Smooth muscle cell of the coronary artery (primary cell): ENCODE measurements around the gene FGD1. TPM values are rescaled to one million over a fixed set of nuclear protein-coding genes. Genes with fewer than 3 reads are reported as not detected.

Experiments
- total RNA-seq: library from RNA; depleted of rRNA; stranded (reverse); fragments of >200 nt; gene quantifications from 2 replicates; pipeline ENCODE4 v1.2.3, GENCODE V29; 2014; ENCODE audit warnings: low replicate concordance

Gene FGD1
- total RNA-seq: 2.2 and 3.2 TPM in 2 replicates

GRCh38 chrX:54495814-54496516 is at the start of gene FGD1:
Gene FGD1, minus strand, starts transcription at chrX:54496234. Its CDS starts 802 bp downstream, at chrX:54495432.

GRCh38 chrX:54529552-54530356 is 33.7 kb upstream of the FGD1 start, which contains the start of gene GNL3L:
Gene GNL3L, plus strand, starts transcription at chrX:54530219. Its CDS starts 2,348 bp downstream, at chrX:54532567.

DNA sequence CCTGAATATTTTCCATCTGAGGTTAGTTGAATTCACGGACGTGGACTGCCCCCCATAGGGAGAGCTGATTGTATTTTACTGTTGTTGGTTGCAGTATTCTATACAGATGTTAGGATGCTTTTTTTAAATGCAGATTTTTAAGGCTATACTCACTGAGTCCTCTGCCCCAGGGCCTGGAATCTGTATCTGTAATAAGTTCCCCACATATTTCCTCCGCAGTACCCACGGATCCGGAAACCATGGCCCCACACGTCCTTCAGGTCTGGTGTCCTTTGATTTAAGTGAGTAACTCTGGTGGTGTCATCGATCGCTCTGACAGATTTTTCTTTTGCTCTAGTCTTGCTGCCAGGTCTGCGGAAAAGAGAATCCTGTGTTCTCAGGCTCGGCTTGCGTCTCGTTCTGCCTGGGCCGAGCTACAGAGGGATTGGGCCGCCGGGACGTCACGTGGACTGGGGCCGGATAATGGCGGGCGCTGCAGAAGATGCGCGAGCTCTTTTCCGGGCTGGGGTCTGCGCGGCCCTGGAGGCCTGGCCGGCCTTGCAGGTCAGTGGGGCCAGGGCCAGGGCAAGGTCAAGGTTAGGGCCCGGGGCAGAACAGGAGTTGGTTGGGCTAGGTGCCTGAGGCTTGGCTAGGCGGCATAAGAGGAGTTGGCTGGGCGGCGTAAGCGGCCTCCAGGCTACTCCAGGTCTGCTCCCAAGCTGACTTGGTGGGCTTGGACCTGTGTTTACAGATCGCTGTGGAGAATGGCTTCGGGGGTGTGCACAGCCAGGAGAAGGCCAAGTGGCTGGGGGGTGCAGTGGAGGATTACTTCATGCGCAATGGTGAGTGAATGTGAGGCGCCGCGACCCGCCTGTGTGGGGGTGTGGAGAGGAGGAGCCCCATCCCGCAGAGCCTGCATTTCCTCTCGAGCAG is 55.8 kb downstream of the FGD1 start, which contains the start of gene TSR2:
TSS of gene TSR2 (plus strand) at position 445 of the 912 bp plus-strand sequence. CDS start at position 463, 18 bp downstream.

Other genes with a start within 250 kb of the FGD1 start
- gene WNK3, start 138.2 kb downstream of the FGD1 start, total RNA-seq: 0.15 and 0.23 TPM in 2 replicates
- gene TSR2, start 55.8 kb downstream of the FGD1 start, total RNA-seq: 15.5 and 21.4 TPM in 2 replicates
- 12.4 and 26.8 TPM in 2 replicates for gene GNL3L, start 34.0 kb upstream of the FGD1 start, total RNA-seq